HG03196 (cell line): Measurements from ENCODE around the gene MED27.

Experiments used
- ATAC-seq: cut with Tn5 transposase; IDR thresholded peaks from one replicate; pipeline ENCODE4 v1.9.1; 2021; ENCODE audit not compliant: unreplicated experiment

MED27 gene

DNA sequence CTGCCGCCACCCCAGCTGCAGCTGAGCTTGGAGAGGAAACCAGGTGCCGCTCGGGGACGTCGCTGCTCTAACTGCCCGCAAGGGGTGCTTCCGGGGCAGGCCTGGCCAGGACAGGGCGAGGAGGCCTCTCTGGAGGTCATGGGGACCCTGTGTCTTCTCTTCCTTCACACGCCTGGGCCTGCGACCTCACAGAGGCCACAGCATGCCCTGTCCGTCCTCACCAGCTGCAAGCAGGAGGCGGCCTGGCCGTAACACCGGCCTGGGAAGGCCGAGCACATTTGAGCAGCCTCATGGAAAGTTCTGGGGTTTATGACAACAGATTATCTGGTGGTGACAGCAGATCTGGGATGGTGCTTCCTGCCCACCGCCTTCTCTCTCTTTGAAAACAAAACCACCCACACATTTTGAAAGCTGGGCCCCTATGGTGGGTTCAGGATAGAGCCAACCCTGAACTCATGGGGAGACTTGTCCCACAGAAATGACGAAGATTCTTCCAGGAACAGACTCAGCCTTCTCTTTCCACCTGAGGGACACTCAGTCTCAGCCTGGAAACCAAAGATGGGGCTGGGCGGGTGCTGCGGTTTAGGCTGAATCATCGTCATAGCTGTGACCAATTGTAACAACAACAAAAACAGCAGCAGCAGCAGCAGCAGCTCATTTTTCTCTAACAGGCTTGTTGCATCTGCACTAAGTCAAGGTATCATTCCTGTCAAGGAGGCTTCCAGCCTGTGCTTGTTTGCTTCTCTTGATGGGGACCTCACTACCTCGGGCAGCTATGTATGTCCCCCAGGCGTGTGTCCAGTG is 240.2 kb downstream of the MED27 start:
- ATAC-seq: no peak

DNA sequence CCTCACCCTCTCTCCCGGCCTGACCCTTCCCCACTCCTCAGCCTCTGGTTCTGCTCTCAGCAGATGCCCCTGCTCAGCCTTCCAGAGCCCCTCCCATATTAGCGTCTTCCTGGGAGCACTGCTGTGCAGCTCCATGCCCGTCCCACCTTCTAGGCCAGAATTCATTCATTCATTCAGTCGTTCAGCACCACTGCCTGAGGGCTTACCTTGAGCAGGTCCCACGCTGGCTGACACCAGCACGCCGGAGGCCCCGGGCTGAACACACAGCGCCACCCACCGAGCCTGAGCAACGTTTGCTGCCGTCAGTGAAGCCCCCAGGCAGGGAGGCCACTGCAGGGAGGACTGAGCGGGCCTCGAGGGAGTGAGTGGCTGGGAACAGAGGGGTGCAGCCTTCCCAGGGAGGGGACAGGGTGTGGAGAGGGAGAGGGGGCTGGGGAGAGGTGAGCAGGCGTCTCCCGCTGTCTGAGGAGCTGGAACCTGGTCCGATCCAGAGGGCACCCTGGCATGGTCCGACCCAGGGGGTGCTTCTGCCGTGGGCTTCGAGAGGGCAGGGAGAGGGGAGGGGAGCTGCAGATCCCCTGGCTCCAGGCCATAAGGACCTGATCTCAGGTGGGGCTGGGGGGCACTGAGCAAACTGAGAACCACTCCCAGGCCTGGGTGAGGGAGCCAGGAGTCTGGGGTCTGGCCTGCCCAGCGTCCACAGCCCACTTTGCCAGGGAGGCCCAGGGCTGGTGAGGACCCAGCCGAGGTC is 241.0 kb downstream of the MED27 start:
- no peak for ATAC-seq

DNA sequence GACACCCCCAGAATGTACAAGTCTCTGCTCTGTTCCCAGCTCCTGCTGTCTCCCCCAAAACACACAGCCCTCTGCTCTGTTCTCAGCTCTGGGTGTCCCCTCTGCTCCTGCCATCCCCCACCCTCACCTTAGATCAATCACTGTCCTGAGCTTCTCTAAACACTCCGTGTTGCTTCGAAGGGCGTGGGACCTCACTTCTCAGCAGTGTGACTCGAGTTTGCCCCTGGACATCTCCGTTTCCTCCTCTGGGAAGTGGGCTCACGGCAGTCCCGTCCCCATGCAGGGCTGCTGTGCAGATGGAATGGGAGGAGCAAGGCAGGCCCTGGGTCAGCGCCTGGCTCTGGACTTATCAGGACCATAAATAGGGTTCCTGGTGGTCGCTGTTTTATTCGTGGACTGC is 241.8 kb downstream of the MED27 start:
- no peak for ATAC-seq

DNA sequence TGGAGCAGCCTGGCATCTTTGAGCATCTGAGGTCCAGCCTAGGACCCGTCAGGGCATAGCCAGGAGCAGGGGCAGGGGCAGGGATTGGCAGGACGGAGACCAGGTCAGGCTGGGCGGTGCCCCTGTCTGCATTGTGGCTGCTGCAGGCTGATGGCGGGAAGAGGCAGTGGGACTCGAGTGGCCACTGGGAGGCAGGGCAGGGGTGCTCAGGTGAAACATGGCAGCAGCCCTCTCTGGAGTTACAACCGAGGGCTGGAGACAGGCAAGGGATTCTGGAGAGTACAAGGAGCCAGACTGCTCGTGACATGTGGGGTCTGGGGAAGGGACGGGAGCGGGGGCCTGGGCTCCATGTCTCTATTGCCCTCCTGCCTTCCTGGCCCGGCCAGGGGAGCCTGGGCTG is 242.4 kb downstream of the MED27 start:
- ATAC-seq: no peak

DNA sequence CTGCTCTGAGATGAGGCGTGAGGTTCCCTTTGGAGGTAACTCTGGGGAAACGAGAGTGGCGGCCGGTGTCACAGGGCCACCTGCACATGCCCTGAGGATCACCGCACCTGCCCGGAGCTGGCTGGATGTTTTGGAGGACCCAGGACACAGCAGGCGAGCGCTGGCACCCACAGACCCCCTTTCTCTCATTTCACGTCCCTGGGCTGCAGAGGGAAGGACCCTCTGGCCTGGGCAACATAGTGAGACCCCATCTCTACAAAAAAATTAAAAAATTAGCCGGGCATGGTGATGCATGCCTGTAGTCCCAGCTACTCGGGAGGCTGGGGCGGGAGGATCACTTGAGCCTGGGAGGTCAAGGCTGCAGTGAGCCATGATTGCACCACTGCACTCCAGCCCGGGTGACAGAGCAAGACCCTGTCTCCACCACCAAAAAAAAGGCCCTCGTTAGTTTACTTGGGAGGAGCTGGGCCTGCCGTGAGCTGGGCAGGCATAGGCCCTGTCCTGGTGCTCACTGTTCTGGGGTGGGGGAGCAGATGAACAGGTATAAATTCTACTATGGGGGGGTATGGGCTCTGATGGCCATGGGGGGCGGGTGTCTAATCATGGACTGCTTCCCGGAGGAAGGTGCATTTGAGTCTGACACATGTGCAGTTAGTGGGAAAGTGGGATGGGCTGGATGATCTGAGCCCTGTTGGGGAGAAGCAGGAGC is 242.9 kb downstream of the MED27 start:
- no peak for ATAC-seq

DNA sequence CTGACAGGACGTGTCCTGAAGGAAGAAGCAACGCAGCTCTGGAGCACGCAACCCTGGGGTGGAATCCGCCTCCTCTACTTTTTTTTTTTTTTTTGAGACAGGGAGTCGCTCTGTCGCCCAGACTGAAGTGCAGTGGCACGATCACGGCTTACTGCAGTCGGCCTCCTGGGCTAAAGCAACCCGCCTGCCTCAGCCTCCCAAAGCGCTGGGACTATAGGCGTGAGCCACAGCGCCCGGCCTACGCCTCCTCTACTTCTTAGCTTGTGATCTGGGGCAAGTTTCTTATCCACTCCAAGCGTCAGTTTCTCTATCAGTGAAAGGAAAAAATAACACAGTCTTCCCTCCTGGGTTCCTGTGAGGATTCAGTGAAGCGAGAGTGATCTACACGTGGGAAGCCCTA is 243.6 kb downstream of the MED27 start:
- ATAC-seq: no peak

DNA sequence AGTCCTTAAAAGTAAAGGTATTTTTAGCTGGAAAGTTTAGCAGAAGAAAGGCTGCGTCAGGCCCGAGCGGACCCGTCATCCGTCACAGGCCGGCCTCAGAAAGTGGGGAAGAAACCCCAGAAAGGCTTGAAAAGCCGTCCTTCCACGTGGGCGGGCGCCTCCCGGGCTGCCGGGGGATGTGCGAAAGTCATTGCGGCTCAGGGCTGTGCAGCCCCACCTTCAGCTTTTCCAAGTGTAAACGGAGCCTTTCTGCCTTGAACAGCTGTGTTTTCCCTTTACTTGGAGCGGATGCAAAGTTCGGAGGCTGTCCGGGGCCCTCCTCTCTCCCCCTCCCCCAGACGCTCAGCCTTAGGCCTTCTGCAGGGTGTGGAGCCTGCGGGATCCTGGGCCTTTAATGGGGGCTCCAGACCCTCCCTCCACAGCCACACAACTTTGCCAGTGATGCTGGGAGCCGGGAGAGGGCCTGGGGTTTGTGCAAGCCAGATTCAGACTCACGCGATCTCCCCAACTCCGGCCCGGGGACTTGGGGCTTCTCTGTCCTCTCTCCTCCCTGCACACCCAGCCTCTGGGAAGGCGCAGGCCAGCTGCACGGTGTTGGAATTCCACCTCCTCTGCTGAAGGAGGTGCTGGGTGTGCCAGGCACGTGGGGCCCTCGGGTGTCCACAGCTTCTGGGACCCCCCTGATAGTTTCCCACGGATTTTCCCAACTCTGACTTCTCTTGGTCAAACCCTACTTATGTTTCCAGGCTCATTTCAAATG is 244.3 kb downstream of the MED27 start:
- ATAC-seq: no peak

DNA sequence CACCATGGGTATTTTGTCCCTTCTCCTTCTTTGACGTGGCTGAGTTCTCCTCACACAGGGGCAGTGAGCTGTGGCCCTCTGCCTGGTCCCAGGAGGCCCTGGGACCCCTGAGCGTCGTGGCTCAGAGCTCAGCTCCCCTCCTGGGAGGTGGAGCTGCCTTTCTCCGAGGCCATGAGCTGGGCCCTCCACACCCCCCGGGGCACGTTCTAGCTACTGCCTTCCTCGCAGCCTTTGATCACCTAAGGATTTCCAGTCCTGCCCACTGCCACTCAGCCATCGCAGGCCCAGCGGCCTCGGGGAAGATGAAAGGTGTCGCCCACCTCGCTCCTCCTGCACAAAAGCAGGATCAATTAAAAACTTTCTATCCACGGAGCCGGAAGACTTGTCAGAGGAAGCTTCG is 244.9 kb downstream of the MED27 start:
- no peak for ATAC-seq

DNA sequence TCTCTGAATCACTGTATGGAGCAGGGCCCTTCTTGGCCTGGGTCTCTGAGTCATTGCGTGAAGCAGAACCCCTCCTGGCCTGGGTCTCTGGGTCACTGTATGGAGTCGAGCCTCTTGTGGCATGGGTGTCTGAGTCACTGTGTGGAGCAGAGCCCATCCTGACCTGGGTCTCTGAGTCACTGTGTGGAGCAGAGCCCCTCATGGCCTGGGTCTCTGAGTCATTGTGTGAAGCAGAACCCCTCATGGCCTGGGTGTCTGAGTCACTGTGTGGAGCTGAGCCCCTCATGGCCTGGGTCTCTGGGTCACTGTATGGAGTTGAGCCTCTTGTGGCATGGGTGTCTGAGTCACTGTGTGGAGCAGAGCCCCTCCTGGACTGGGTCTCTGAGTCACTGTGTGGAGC is 245.8 kb downstream of the MED27 start:
- ATAC-seq: no peak

DNA sequence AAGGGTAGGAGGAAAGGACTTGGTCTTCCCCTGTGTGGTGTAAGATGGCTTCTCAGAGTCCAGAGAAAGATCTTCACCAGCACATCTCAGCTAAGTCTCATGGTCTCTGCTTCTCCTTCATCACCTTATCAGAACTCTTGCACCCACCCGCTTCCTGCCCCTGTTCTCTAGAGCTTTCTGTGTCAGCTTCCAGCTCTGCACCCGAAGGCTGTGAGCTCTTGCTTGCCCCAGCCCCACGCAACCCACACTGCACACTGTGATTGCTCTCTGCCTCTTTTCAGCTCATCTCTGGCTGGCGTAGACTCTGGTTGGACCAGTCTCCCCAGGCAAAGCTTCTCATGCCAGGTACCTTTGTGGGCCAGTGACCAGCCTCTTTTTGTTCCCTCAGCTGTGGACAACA is 246.6 kb downstream of the MED27 start:
- no peak for ATAC-seq

DNA sequence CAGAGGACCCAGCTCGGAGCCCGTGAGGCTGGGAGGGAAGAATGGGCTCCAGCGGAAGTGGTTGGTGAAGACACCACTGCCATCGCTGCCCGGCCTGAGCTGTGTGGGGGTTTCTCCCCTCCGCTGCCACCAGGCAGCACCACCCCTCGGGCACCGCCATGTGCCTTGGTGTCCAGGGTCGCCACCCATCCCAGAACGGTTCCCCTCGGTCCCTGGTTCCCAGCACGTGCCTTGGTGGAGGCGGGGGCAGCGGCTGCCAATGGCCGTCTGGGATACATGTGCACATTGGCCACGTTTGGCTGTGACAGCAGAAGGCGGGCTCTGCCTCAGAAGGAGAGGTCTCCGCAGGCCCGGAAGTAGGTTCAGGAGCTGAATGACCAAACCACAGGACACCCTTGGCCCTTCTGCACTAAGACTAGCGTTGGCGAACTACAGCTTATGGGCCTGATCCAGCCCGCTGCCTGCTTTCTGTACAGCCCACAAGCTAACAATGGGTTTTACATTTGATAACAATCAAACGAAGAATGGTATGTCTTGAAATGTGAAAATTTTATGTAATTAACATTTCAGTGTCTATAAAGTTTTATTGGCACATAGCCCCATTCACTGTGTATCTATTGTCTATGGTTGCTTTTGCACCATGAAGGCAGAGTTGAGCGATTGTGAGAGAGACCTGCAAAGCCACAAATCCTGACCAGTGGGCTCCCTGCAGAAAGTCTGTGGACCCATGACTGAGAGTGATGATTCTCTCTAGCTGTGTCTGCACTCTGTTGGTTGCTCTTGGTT is 248.1 kb downstream of the MED27 start:
- no peak for ATAC-seq

DNA sequence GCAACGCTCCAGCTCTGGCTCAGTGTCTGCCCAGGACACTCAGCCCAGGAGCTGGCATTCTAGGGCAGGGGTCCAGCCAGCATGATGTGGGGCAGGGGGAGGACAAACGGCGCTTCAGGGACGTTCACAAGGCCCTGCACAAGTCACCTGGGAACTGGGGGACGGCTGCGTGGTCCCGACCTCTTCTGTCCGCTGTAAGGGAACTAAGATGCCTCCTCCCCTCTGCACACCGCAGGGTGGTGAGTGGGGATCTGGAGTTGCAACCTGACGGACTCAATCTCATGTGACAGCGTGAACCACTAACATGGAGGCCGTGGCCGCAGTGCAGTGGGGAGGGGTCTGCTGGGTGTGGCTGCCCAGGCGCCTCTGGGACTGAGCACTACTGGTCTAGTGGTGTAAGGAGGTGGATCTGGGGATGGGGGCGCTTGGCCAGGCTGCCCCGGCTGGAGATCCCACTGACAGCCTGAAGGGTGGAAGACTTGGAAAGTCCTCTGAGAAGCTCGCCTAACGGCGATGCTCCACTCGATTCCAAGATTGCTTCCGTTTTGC is 251.8 kb downstream of the MED27 start:
- ATAC-seq: no peak

DNA sequence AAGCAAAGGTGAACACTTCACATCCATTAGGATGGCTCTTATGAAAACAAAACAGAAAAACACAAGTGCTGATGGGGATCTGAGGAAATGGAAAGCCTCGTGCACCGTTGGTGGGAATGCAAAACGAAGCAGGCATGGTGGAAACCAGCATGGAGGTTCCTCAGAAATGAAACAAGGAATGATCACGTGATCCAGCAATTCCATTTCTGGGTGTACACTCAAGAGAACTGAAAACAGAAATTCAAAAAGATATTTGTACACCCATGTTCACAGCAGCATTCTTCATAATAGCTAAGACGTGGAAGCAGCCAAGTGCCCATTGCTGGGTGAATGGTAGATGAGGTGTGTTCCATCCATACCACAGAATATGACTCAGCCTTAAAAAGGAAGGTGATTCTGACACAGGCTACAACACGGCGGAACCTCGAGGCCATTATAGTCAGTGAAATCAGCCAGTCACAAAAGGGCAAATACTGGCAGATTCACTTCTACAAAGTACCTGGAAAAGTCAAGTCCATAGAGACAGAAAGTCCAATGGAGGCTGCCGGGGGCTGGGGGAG is 252.6 kb downstream of the MED27 start:
- ATAC-seq: no peak

DNA sequence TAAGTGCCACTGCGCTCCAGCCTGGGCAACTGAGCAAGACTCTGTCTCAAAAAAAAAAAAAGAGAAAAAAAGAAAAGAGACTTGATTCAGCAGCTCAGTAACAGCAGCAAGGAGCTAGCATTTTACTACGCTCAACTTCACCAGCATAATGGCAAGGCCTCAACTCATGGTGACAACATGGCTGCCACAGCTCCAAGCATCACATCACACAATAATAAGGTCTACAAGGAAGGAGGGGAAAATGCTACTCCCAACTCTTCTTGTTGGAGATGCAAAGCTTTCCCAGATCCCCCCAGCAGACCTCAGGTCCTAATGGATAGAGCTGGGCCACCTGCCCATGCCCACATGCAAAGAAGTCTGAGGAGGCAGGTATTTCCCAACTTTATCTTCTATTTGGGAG is 253.6 kb downstream of the MED27 start:
- no peak for ATAC-seq

DNA sequence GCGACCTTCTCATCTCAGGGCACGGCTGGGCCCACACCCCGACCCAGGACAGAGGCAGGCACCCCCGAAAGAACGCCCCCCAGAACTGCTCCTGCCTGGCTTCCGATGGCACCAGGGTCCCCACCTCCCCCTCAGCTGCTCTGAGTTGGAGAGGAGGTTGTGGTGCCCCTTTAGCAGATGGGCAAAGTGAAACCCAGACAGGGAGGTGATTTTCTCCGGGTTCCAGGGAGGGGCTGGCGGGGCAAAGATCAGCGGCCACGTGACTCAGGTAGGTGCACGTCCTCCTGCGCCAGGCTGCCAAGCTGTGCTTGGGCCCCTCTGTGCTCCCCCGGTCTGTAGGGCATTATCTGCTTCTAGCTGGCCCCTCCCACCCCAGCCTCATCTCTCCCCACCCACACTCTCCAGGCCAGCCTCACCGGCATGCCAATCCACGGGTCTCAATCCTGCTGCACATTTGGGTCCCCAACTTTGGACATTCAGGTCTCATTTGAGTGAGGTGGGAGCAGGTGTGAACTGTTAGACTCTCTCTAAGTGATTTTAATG is 254.6 kb downstream of the MED27 start:
- ATAC-seq: no peak

DNA sequence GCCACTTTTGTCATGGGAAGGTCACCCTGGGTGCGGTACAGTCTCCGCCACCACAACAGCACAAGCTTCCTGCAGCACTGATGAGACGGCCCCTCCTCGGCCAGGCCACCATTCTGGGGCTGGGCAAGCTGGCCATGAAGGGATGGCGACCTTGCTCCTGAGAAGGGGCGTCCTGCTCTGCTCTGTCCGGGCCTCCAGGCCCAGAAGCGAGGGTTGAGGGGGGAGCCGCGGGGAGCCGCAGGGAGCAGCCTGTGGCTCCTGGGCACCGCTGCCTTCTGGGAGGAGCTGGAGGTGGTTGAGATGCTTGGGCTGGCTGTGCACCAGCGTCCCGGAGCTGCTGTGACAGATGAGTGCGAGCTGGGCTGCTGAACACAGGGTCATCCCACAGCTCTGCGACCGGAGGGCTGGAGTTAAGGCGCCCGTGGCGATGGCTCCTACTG is 255.5 kb downstream of the MED27 start:
- ATAC-seq: no peak

DNA sequence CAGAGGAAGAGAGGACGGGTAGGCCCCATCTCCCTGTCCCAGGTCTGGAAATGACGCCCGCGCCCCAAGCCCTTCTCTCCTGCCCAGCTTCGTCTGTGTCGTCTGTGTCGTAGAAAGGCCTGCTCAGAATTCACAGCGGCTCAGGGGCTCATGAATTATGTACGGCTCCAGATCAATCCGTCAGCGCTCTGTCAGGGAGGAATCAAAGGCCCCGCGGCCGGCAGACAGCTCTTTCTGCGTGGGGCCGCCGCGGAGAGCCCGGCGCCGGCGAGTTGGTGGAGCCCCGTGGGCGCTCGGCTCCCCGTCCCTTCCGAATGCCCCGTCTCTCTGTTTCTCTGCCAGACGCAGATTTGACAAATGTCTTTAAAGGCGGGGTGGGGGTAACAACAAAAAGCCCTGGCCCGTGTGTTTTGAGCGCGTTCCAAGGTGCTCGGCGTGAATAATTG is 255.9 kb downstream of the MED27 start:
- ATAC-seq: no peak

DNA sequence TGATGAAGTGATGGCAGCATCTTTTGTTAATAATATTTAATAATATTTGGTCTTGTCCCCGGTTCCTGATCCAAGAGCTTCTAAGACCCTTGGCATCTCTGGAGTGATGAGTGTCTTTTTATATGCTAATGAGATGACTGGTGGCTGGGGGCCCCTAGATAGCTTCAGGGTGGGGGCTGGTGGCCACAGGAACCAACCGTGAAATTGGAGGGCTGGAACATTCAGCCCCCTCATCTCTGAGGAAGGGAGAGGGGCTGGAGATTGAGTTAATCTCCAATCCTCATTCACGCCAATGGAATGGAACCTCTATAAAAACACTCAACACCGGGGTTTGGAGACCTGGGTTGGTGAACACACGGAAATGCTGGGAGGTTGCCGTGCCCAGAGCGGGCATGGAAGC is 261.6 kb downstream of the MED27 start:
- no peak for ATAC-seq

DNA sequence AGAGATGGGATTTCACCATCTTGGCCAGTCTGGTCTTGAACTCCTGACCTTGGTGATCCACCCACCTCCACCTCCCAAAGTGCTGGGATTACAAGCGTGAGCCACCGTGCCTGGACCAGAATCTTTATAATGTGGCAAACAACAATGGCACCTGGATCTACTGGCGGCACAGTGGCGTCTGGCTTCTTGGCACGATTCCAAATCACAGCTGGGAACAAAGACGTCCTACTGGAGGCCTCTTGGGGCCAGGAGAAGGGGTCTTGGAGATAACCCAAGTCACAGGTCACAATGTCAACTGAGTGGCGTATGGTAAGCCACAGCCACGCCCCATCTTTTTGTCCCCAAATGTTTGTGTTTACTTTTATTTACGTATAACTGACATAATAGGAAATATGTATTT is 262.0 kb downstream of the MED27 start:
- no peak for ATAC-seq
